ENCODE data around the gene IL31.

Gene IL31

GRCh38 chr12:122172262-122172939 is 1.6 kb downstream of the IL31 start:
- Histone ChIP-seq H3K4me1 (no peaks in the 10 kb centered on the region), H3K36me3 (no peaks in the 10 kb centered on the region), H3K4me3 (ENCODE audit: low read depth, low read length) (no peak overlapping the region), H3K27me3 (no peaks in the 10 kb centered on the region), H3K9me3 (no peaks in the 10 kb centered on the region; the same call in 1 of the 2 replicates)
- no peak for DNase-seq
- TF ChIP-seq CTCF (IDR thresholded peaks at IDR 0.05; ENCODE audit: low read depth, low read length): no peak

- no peak overlapping the region for H3K4me3 ChIP-seq (ENCODE audit: low read depth, low read length)
- H3K27me3 ChIP-seq: no peaks in the 10 kb centered on the region
- no peaks in the 10 kb centered on the region for H3K4me1 ChIP-seq
- H3K9me3 ChIP-seq: no peaks in the 10 kb centered on the region; the same call in 1 of the 2 replicates
- no peak for DNase-seq
- H3K36me3 ChIP-seq: no peaks in the 10 kb centered on the region
- TF ChIP-seq CTCF (IDR thresholded peaks at IDR 0.05; ENCODE audit: low read depth, low read length): no peak
These were observed 2.6 kb downstream of the IL31 start for GRCh38 chr12:122171399-122171798.

DNA sequence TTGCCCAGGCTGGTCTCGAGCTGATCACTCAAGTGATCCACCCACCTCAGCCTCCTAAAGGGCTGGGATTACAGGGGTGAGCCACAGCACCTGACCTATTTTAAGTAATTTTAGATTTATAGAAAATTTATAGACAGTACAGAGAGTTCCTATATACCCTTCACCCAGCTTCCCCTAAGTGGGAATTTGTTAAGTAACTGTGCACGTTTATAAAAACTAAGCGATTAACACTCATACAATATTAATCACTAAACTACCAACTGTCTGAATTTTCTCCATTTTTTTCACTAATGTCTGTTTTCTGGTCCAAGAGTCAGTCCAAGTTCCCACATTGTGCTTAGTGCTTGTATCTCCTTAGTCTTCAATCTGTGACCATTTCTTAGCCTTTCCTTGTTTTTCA is 5.5 kb downstream of the IL31 start:
- no peak overlapping the region for H3K4me3 ChIP-seq (ENCODE audit: low read depth, low read length)
- no peaks in the 10 kb centered on the region; the same call in 1 of the 2 replicates for H3K9me3 ChIP-seq
- H3K27me3 ChIP-seq: no peaks in the 10 kb centered on the region
- H3K4me1 ChIP-seq: no peaks in the 10 kb centered on the region
- no peak for TF ChIP-seq CTCF (IDR thresholded peaks at IDR 0.05; ENCODE audit: low read depth, low read length)
- no peaks in the 10 kb centered on the region for H3K36me3 ChIP-seq
- no peak for DNase-seq

GRCh38 chr12:122167356-122167925 is 6.6 kb downstream of the IL31 start:
- H3K4me1 ChIP-seq: no peaks in the 10 kb centered on the region
- no peaks in the 10 kb centered on the region for H3K27me3 ChIP-seq
- no peak for TF ChIP-seq CTCF (IDR thresholded peaks at IDR 0.05; ENCODE audit: low read depth, low read length)
- no peak overlapping the region for H3K4me3 ChIP-seq (ENCODE audit: low read depth, low read length)
- H3K9me3 ChIP-seq: no peaks in the 10 kb centered on the region; the same call in 1 of the 2 replicates
- no peak for DNase-seq
- H3K36me3 ChIP-seq: no peaks in the 10 kb centered on the region

GRCh38 chr12:122166422-122167349 is 7.3 kb downstream of the IL31 start:
- no peaks in the 10 kb centered on the region for H3K36me3 ChIP-seq
- no peak overlapping the region for H3K4me3 ChIP-seq (ENCODE audit: low read depth, low read length)
- H3K27me3 ChIP-seq: no peaks in the 10 kb centered on the region
- no peak for DNase-seq
- H3K9me3 ChIP-seq: no peaks in the 10 kb centered on the region; the same call in 1 of the 2 replicates
- no peaks in the 10 kb centered on the region for H3K4me1 ChIP-seq
- no peak for TF ChIP-seq CTCF (IDR thresholded peaks at IDR 0.05; ENCODE audit: low read depth, low read length)
